ENCODE results near the gene NDFIP1. TPM values are rescaled to one million over a fixed set of nuclear protein-coding genes. Genes with fewer than 3 reads are reported as not detected.

The NDFIP1 gene
- total RNA-seq, 1 donor = 115 TPM

GRCh38 chr5:142197098-142197497, 88.5 kb downstream of the NDFIP1 start:
- H3K27ac ChIP-seq (ENCODE audit: low read depth, low read length) = no peak overlapping the region
- no peak overlapping the region for H3K4me3 ChIP-seq (ENCODE audit: insufficient read depth, low read length)
- DNase-seq (ENCODE audit: insufficient read length, low spot score, missing footprints) = peak; percentile 15
- H2AFZ ChIP-seq (ENCODE audit: low read length) = no peak overlapping the region
- no peaks in the 10 kb centered on the region for H4K20me1 ChIP-seq (ENCODE audit: insufficient read depth, low read length)
- H3K4me2 ChIP-seq (ENCODE audit: insufficient read depth, low read length) = no peak overlapping the region
- H3K79me2 ChIP-seq (ENCODE audit: insufficient read depth, low read length) = no peaks in the 10 kb centered on the region
- no peaks in the 10 kb centered on the region for H3K27me3 ChIP-seq (ENCODE audit: insufficient read depth, low read length)
- no peak for TF ChIP-seq CTCF (IDR thresholded peaks at IDR 0.05; ENCODE audit: extremely low read depth, low read depth, low read length)
- no peaks in the 10 kb centered on the region for H3K9me3 ChIP-seq (ENCODE audit: low read depth, low read length)
- peaks cover 7% of the 10 kb centered on the region for H3K4me1 ChIP-seq (ENCODE audit: insufficient read depth, low read length)
- no peaks in the 10 kb centered on the region for H3K36me3 ChIP-seq (ENCODE audit: insufficient read depth, low read length)

- H2AFZ ChIP-seq (ENCODE audit: low read length) = no peak overlapping the region
- no peaks in the 10 kb centered on the region for H3K79me2 ChIP-seq (ENCODE audit: insufficient read depth, low read length)
- H3K27ac ChIP-seq (ENCODE audit: low read depth, low read length) = no peak overlapping the region
- H3K9me3 ChIP-seq (ENCODE audit: low read depth, low read length) = no peaks in the 10 kb centered on the region
- no peaks in the 10 kb centered on the region for H4K20me1 ChIP-seq (ENCODE audit: insufficient read depth, low read length)
- peaks cover 12% of the 10 kb centered on the region for H3K4me1 ChIP-seq (ENCODE audit: insufficient read depth, low read length)
- no peak for TF ChIP-seq CTCF (IDR thresholded peaks at IDR 0.05; ENCODE audit: extremely low read depth, low read depth, low read length)
- no peak overlapping the region for H3K4me2 ChIP-seq (ENCODE audit: insufficient read depth, low read length)
- no peaks in the 10 kb centered on the region for H3K27me3 ChIP-seq (ENCODE audit: insufficient read depth, low read length)
- no peak for DNase-seq (ENCODE audit: insufficient read length, low spot score, missing footprints)
- no peaks in the 10 kb centered on the region for H3K36me3 ChIP-seq (ENCODE audit: insufficient read depth, low read length)
- H3K4me3 ChIP-seq (ENCODE audit: insufficient read depth, low read length) = no peak overlapping the region
Observed at GRCh38 chr5:142197781-142198180, 89.2 kb downstream of the NDFIP1 start.

- no peaks in the 10 kb centered on the region for H3K36me3 ChIP-seq (ENCODE audit: insufficient read depth, low read length)
- no peak for TF ChIP-seq CTCF (IDR thresholded peaks at IDR 0.05; ENCODE audit: extremely low read depth, low read depth, low read length)
Observed at GRCh38 chr5:142199388-142199787, 90.8 kb downstream of the NDFIP1 start.

GRCh38 chr5:142200387-142200786, 91.8 kb downstream of the NDFIP1 start:
- Histone ChIP-seq H3K4me1 (ENCODE audit: insufficient read depth, low read length) (peaks cover 12% of the 10 kb centered on the region), H4K20me1 (ENCODE audit: insufficient read depth, low read length) (no peaks in the 10 kb centered on the region), H3K4me2 (ENCODE audit: insufficient read depth, low read length) (no peak overlapping the region), H2AFZ (ENCODE audit: low read length) (no peak overlapping the region), H3K36me3 (ENCODE audit: insufficient read depth, low read length) (no peaks in the 10 kb centered on the region), H3K27ac (ENCODE audit: low read depth, low read length) (peak overlapping the region; percentile 40), H3K27me3 (ENCODE audit: insufficient read depth, low read length) (no peaks in the 10 kb centered on the region), H3K79me2 (ENCODE audit: insufficient read depth, low read length) (no peaks in the 10 kb centered on the region), H3K9me3 (ENCODE audit: low read depth, low read length) (no peaks in the 10 kb centered on the region), H3K4me3 (ENCODE audit: insufficient read depth, low read length) (no peak overlapping the region)
- TF ChIP-seq CTCF (IDR thresholded peaks at IDR 0.05; ENCODE audit: extremely low read depth, low read depth, low read length) = no peak
- DNase-seq (ENCODE audit: insufficient read length, low spot score, missing footprints) = no peak

More at GRCh38 chr5:142199388-142199787, 90.8 kb downstream of the NDFIP1 start:
- no peaks in the 10 kb centered on the region for H3K9me3 ChIP-seq (ENCODE audit: low read depth, low read length)
- no peaks in the 10 kb centered on the region for H3K79me2 ChIP-seq (ENCODE audit: insufficient read depth, low read length)
- H3K27ac ChIP-seq (ENCODE audit: low read depth, low read length) = no peak overlapping the region
- H3K4me1 ChIP-seq (ENCODE audit: insufficient read depth, low read length) = peaks cover 12% of the 10 kb centered on the region
- H2AFZ ChIP-seq (ENCODE audit: low read length) = no peak overlapping the region
- H3K27me3 ChIP-seq (ENCODE audit: insufficient read depth, low read length) = no peaks in the 10 kb centered on the region
- H3K4me3 ChIP-seq (ENCODE audit: insufficient read depth, low read length) = no peak overlapping the region
- no peaks in the 10 kb centered on the region for H4K20me1 ChIP-seq (ENCODE audit: insufficient read depth, low read length)
- no peak overlapping the region for H3K4me2 ChIP-seq (ENCODE audit: insufficient read depth, low read length)
- no peak for DNase-seq (ENCODE audit: insufficient read length, low spot score, missing footprints)
